ENCODE results near the gene CNKSR1. TPM values are rescaled to one million over a fixed set of nuclear protein-coding genes. Genes with fewer than 3 reads are reported as not detected.
A peak's percentile ranks its signal among the peaks of the same experiment; 100 is the strongest.

The CNKSR1 gene
- total RNA-seq, 1 experiment from 2014 or later, result 23.1 TPM

DNA sequence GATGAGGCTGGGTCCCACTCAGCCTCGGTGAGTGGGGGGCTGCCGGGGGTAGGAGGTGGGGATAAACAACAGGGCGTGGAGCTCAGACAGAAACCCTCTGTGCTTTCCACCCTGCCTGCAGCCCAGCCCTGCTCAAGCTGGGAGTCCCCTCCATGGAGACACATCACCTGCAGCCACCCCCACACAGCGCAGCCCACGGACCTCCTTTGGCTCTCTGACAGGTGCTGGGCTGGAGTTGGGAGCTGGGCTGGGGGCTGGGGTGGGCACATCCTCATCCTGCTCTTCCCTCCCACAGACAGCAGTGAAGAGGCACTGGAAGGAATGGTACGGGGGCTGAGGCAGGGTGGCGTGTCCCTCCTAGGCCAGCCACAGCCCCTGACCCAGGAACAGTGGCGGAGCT is 11.2 kb downstream of the CNKSR1 start:
- no peaks in the 10 kb centered on the region; the same call in 1 of the 2 replicates for H3K27me3 ChIP-seq (ENCODE audit: control insufficient read depth, insufficient read depth, low read length)
- DNase-seq, result no peak
- H3K36me3 ChIP-seq (replicated peaks; ENCODE audit: control insufficient read depth, insufficient read depth, low read length), result peaks cover 1% of the 10 kb centered on the region
- no peak overlapping the region for H3K4me3 ChIP-seq (ENCODE audit: insufficient read depth, low read depth, low read length)

DNA sequence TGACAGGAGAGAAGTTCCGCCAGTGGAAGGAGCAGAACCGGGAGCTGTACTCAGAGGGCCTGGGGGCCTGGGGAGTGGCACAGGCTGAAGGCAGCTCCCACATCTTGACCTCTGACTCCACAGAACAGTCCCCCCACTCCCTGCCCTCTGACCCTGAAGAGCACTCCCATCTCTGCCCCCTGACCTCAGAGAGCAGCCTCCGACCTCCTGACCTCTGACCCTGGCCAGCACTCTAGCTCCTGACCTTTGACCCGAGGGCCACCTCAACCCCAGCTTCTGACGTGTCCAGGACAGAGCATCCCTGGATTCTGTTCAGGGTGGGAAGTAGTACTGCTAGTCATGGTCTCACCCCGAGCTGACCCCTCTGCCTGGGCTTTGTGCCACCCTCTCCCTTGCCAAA is 12.0 kb downstream of the CNKSR1 start:
- H3K27me3 ChIP-seq (ENCODE audit: control insufficient read depth, insufficient read depth, low read length), result no peaks in the 10 kb centered on the region; the same call in 1 of the 2 replicates
- no peak overlapping the region for H3K4me3 ChIP-seq (ENCODE audit: insufficient read depth, low read depth, low read length)
- peaks cover 1% of the 10 kb centered on the region for H3K36me3 ChIP-seq (replicated peaks; ENCODE audit: control insufficient read depth, insufficient read depth, low read length)
- no peak for DNase-seq

DNA sequence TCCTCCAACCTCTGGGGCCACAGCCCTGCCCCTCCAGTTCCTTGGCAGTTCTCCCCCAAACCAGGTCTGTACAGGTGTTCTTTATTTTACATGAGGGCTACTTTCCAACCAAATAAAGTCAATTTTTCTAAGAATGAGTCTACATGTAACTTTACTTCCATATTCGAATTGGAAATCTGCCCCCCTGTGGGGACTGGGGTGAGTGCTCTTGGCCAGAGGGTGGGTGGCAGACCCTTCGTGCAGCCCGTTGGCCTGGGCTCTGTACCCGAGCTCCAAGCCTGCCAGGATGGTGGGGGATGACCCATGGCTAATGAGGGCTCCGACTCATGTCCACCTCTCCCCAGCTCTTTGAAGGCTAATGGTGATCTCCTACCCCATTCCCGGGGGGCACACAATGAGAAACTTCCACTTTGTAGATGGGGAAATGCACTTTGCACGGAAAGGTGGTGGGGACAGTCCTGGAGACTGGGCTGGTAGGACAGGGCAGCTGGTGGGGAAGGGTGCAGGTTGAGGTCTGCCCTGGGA is 12.5 kb downstream of the CNKSR1 start:
- Histone ChIP-seq H3K4me3 (ENCODE audit: insufficient read depth, low read depth, low read length) (no peak overlapping the region), H3K36me3 (replicated peaks; ENCODE audit: control insufficient read depth, insufficient read depth, low read length) (peaks cover 1% of the 10 kb centered on the region), H3K27me3 (ENCODE audit: control insufficient read depth, insufficient read depth, low read length) (no peaks in the 10 kb centered on the region; the same call in 1 of the 2 replicates)
- peak; percentile 65 for DNase-seq

DNA sequence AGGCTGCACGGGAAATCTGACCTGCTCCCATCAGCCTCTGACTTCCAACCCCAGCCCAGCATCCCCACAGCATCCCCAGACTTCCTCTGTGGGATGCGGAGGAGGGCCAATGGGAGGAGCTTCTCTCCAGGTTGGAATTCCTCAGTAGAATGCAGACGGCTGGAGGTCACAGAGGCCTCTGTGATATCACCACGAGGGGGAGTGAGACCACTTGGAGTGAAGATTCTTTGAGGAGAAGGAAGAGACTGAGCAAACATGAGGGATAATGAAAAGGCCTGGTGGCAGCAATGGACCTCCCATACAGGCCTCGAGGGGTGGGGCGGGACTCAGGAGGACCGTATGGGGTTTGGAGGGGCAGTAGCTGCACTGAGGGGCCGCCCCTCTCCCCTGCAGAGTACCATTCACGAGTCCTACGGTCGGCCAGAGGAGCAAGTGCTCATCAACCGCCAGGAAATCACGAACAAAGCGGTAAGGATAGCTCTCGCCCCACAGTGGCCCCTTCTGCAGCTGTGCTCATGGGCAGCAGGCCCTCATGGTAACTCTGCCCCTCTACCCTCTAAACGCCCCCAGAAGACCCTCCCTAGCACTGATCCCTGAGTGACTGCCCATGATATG is 13.2 kb downstream of the CNKSR1 start, which contains the start of gene CATSPER4:
TSS of gene CATSPER4 (plus strand) at position 230 of the 615 bp plus-strand sequence. CDS start at position 256, 26 bp downstream.
- H3K36me3 ChIP-seq (replicated peaks; ENCODE audit: control insufficient read depth, insufficient read depth, low read length), result peaks cover 1% of the 10 kb centered on the region
- H3K27me3 ChIP-seq (ENCODE audit: control insufficient read depth, insufficient read depth, low read length), result no peaks in the 10 kb centered on the region; the same call in 1 of the 2 replicates
- H3K4me3 ChIP-seq (ENCODE audit: insufficient read depth, low read depth, low read length), result no peak within 1 kb of the TSS
- DNase-seq, result peak; percentile 96

DNA sequence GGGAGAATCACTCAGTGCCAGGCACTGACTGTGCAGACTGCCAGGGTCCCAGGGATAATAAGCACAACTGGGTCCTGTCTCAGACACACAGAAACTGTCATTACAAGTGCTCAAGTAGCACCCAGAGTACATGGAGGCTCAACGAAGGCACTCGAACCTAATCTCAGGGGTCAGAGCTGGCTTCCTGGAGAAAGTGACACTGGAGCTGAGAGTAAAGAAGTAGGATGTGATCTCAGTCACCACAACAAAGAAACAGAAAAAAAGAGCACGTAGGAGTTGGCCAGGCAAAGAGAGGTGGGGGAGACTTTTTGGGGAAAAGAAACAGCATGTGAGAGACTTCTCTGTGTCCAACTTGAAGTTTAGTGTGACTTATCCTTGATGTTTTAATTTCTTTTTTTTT is 14.4 kb downstream of the CNKSR1 start:
- Histone ChIP-seq H3K36me3 (replicated peaks; ENCODE audit: control insufficient read depth, insufficient read depth, low read length) (peaks cover 1% of the 10 kb centered on the region), H3K4me3 (ENCODE audit: insufficient read depth, low read depth, low read length) (no peak overlapping the region), H3K27me3 (ENCODE audit: control insufficient read depth, insufficient read depth, low read length) (no peaks in the 10 kb centered on the region; the same call in 1 of the 2 replicates)
- DNase-seq, result no peak

DNA sequence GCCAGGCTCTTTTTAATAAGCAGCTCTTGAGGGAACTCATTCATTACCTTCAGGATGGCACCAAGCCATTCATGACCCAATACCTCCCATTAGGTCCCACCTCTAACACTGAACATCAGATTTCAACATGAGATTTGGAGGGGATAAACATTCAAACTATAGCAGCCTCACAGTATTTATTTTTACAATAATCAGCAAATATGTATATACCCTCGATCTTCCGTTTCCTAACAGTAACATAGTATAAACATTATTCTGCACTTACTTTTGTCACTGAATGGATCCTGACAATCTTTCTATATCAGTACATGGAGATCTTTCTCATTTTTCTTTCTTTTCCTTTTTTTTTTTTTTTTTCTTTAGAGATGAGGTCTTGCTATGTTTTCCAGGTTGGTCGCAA is 18.5 kb downstream of the CNKSR1 start:
- H3K27me3 ChIP-seq (ENCODE audit: control insufficient read depth, insufficient read depth, low read length), result no peaks in the 10 kb centered on the region; the same call in 1 of the 2 replicates

GRCh38 chr1:26197301-26197700 is 20.0 kb downstream of the CNKSR1 start:
- DNase-seq, result no peak
- no peak overlapping the region for H3K4me3 ChIP-seq (ENCODE audit: insufficient read depth, low read depth, low read length)
- no peaks in the 10 kb centered on the region; the same call in 1 of the 2 replicates for H3K27me3 ChIP-seq (ENCODE audit: control insufficient read depth, insufficient read depth, low read length)
- H3K36me3 ChIP-seq (replicated peaks; ENCODE audit: control insufficient read depth, insufficient read depth, low read length), result no peaks in the 10 kb centered on the region

More for the DNA sequence above, 18.5 kb downstream of the CNKSR1 start:
- DNase-seq, result no peak
- no peaks in the 10 kb centered on the region for H3K36me3 ChIP-seq (replicated peaks; ENCODE audit: control insufficient read depth, insufficient read depth, low read length)
- no peak overlapping the region for H3K4me3 ChIP-seq (ENCODE audit: insufficient read depth, low read depth, low read length)

- Histone ChIP-seq H3K27me3 (ENCODE audit: control insufficient read depth, insufficient read depth, low read length) (no peaks in the 10 kb centered on the region; the same call in 1 of the 2 replicates), H3K36me3 (replicated peaks; ENCODE audit: control insufficient read depth, insufficient read depth, low read length) (no peaks in the 10 kb centered on the region), H3K4me3 (ENCODE audit: insufficient read depth, low read depth, low read length) (no peak overlapping the region)
- no peak for DNase-seq
Observed at GRCh38 chr1:26197813-26198212, 20.5 kb downstream of the CNKSR1 start.

GRCh38 chr1:26200413-26200812 is 23.1 kb downstream of the CNKSR1 start:
- Histone ChIP-seq H3K27me3 (ENCODE audit: control insufficient read depth, insufficient read depth, low read length) (no peaks in the 10 kb centered on the region; the same call in 1 of the 2 replicates), H3K4me3 (ENCODE audit: insufficient read depth, low read depth, low read length) (peak overlapping the region; percentile 38; the same call in 1 of the 2 replicates), H3K36me3 (replicated peaks; ENCODE audit: control insufficient read depth, insufficient read depth, low read length) (no peaks in the 10 kb centered on the region)
- peak; percentile 26 for DNase-seq

- H3K4me3 ChIP-seq (ENCODE audit: insufficient read depth, low read depth, low read length), result no peak overlapping the region
- no peaks in the 10 kb centered on the region; the same call in 1 of the 2 replicates for H3K27me3 ChIP-seq (ENCODE audit: control insufficient read depth, insufficient read depth, low read length)
- DNase-seq, result peak; percentile 51
- H3K36me3 ChIP-seq (replicated peaks; ENCODE audit: control insufficient read depth, insufficient read depth, low read length), result no peaks in the 10 kb centered on the region
Observed at GRCh38 chr1:26203642-26204318, 26.5 kb downstream of the CNKSR1 start.

DNA sequence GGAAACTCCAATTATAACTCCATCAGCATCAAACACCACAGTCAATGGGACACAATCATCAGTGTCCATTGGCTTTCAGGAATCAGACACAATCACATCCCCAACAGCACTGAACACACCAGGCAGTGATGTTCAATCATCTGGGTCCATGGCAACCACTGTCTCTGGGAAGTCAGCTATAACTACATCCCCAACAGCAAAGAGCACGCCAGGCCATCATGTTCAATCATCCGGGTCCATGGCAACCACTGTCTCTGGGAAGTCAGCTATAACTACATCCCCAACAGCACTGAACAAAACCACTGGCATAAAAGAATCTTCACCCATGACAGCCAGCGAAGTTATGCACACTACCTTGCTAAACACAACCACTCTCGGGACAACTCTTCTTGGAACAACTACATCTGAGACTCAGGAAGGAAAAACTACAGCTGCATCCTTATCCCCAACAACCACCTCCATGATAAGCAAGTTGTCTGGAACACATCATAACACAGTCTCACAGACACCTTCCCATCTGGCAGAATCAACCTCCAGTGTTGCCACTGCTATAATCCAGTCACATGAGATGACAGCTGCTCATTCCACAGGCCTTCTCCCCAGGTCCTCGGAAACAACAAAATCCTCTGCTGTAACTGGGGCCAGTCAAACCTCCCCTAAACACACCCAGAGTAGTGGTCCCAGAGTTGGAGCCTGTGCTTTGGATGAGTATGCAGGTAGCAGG is 33.0 kb downstream of the CNKSR1 start:
- H3K4me3 ChIP-seq (ENCODE audit: insufficient read depth, low read depth, low read length), result no peak overlapping the region
- no peaks in the 10 kb centered on the region for H3K36me3 ChIP-seq (replicated peaks; ENCODE audit: control insufficient read depth, insufficient read depth, low read length)
- H3K27me3 ChIP-seq (ENCODE audit: control insufficient read depth, insufficient read depth, low read length), result no peaks in the 10 kb centered on the region
- DNase-seq, result no peak

- DNase-seq, result no peak
- Histone ChIP-seq H3K27me3 (ENCODE audit: control insufficient read depth, insufficient read depth, low read length) (no peaks in the 10 kb centered on the region), H3K4me3 (ENCODE audit: insufficient read depth, low read depth, low read length) (no peak overlapping the region), H3K36me3 (replicated peaks; ENCODE audit: control insufficient read depth, insufficient read depth, low read length) (no peaks in the 10 kb centered on the region)
Observed at GRCh38 chr1:26212726-26213125, 35.4 kb downstream of the CNKSR1 start.

- no peak for DNase-seq
Observed at GRCh38 chr1:26213335-26213905, 36.1 kb downstream of the CNKSR1 start.

GRCh38 chr1:26215246-26215645 is 38.0 kb downstream of the CNKSR1 start:
- H3K27me3 ChIP-seq (ENCODE audit: control insufficient read depth, insufficient read depth, low read length), result no peaks in the 10 kb centered on the region
- H3K4me3 ChIP-seq (ENCODE audit: insufficient read depth, low read depth, low read length), result no peak overlapping the region
- no peak for DNase-seq
- H3K36me3 ChIP-seq (replicated peaks; ENCODE audit: control insufficient read depth, insufficient read depth, low read length), result no peaks in the 10 kb centered on the region

More at GRCh38 chr1:26213335-26213905, 36.1 kb downstream of the CNKSR1 start:
- H3K27me3 ChIP-seq (ENCODE audit: control insufficient read depth, insufficient read depth, low read length), result no peaks in the 10 kb centered on the region
- no peak overlapping the region for H3K4me3 ChIP-seq (ENCODE audit: insufficient read depth, low read depth, low read length)
- no peaks in the 10 kb centered on the region for H3K36me3 ChIP-seq (replicated peaks; ENCODE audit: control insufficient read depth, insufficient read depth, low read length)

Data from H7 (cell line).